ENCODE data around the gene RFX4. TPM values are rescaled to one million over a fixed set of nuclear protein-coding genes. Genes with fewer than 3 reads are reported as not detected.
"Not testable (repeated sequence)": the region's sequence is repeated elsewhere in the genome, so short reads cannot be mapped to it uniquely, and the experiment has no call there.

RFX4 gene
- polyA plus RNA-seq, 12 donors = 0.07 to 0.57 (median 0.25) TPM; not detected in 4

DNA sequence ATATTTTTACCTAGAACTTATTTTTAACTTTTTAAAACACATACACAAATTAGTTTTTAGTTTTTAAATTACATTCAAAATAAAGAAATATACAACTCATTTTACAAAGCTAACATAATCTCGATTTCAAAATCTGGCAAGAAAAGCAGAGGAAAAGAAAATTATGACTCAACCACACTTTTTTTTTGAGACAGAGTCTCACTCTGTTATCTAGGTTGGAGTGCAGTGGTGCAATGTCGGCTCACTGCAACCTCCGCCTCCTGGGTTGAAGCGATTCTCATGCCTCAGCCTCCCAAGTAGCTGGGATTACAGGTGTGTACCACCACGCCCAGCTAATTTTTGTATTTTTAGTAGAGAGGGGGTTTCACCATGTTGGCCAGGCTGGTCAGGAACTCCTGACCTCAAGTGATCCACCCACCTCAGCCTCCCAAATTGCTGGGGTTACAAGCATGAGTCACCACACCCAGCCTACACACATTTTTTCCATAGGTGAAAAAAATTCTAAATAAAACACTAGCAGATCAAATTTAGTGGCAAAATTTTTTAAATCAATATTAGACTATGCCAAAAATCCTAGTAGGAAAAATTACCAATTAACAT lies 143.9 kb downstream of the RFX4 start:
- DNase-seq = not testable (repeated sequence)

DNA sequence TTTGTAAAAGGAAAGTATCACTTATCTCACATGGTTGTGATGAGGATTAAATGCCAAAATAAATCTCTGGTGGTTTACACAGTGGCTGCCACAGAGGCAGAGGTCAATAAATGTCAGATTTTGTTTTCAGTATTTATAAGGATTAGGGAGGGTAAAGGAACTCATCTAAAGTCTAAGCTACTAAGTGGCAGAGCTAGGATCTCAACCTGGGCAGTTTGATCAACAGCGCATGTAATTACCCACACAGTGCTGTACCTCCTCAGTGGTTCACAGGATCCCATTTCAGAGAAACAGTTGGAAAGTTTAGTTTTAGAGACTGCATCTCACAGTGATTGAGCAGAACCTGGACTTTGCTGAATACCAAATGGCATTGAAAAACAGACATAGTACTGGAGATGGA lies 146.8 kb downstream of the RFX4 start:
- no peak for DNase-seq

- no peak for DNase-seq
These were observed 150.1 kb downstream of the RFX4 start for GRCh38 chr12:106732890-106733289.

- DNase-seq = peak; percentile 32
These were observed 150.9 kb downstream of the RFX4 start for GRCh38 chr12:106733660-106734059.

GRCh38 chr12:106736051-106736957 lies 153.5 kb downstream of the RFX4 start:
- DNase-seq = no peak

DNA sequence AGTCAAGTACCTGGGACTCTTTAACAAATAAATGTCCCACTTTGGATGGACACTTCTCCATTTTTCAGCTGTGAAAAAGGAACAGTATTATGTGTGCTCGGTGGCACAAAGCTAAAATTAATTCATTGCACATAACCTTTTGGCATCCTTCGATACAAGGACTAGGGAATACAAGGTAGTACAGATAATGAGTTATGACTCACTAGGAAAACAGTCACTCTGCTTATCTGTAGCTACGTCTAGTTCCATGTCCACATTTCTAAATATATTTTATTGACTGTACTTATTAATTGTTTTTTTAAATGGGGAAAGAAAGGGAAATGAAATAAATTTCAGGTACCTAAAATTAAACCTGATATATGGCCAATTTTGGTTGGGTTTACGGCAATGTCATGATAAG lies 156.5 kb downstream of the RFX4 start:
- DNase-seq = no peak

DNA sequence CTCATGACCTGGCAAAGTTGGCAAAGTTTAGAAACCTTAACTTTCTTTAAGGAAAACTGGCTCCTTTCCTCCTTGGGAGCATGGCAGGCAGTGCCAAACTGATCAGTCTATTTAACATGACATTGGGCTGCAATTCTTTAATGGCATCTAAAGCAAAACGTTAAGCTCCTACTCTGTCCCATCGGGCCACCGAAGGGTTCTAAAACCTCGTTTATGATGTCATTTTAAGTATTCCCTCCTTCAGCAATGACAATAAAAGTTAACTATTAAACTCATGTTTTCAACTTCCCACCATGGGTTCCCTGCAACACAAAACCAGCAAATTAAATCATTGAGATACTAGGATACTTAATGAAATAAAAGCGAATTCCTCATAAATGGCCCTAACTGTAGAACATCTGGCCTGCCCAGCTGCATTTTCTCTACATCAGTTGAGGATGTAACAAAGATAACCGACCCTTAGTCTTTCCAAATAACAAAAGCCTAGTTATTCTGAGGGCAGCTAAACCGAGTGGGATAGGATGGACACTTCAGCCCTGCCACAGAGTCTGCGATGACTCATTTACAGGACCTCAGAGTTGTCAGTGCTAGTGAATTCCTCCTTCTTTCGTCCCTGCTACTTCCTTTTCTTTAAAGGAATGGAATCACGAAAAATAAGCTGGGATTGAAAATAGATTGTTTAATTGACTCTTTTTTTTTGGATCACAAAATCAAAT lies 157.2 kb downstream of the RFX4 start:
- DNase-seq = no peak

DNA sequence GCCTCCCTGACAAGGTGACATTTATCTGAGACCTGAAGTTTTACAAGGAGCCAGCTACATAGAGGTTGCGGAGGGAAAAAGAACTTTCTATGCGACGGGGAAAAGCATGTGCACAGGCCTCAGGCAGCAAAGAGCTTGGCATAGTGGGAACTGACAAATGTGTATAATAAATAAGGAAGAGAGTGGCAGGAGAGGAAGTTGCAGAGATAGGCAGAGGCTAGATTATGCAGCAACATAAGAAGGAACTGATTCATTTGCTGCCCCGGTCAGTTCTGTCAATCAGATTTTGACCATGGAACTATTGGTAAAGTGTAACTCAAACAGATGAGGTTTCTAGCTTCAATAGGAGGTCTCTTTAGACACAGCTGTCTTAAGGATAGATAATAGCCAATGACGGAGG lies 158.0 kb downstream of the RFX4 start:
- DNase-seq = no peak

DNA sequence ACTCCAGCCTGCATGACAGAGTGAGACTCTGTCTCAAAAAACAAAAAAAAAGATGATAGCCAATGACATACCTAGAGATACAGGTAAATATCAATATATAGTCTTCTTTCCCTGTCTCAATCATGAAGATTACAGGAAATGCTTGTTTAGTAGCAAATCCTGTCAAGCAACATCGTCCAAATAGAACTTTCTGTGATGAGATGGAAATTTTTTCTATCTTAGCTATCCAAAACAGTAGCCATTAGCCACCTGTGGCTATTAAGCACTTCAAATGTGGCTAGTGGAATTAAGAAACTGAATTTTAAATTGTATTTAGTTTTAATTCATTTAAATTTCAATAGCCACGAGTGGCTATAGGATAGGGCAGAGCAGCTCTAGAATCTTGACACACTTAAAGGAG lies 158.4 kb downstream of the RFX4 start:
- DNase-seq = no peak

- no peak for DNase-seq
These were observed 160.6 kb downstream of the RFX4 start for GRCh38 chr12:106743270-106743988.

- no peak for DNase-seq
These were observed 161.8 kb downstream of the RFX4 start for GRCh38 chr12:106744600-106744999.

- no peak for DNase-seq
These were observed 162.5 kb downstream of the RFX4 start for GRCh38 chr12:106745181-106745745.

DNA sequence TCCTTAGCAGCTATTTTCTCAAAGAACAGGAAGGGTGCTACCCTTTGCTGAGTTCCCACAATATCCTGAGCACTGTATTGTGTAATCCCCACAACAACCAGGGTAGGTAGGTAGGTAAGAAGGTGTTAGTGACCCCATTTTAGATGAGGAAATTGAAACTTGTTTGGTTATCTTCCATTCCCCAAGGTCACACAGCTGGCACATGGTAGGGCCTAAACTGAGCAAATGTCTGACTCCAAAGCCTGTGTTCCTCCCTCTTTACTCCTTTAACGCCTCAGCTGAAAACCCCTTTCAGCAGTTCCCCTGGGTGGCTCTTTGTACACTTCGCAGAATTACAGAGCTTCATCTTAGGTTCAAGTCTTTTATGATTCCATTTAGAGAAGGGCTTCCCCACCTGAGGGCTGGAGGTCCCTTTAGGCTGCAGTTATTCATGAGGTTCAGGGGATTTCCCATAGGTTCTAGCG lies 165.2 kb downstream of the RFX4 start:
- DNase-seq = no peak

GRCh38 chr12:106750524-106750923 lies 167.7 kb downstream of the RFX4 start:
- DNase-seq = no peak

GRCh38 chr12:106753526-106753925 lies 170.7 kb downstream of the RFX4 start:
- DNase-seq = no peak

GRCh38 chr12:106754331-106754730 lies 171.5 kb downstream of the RFX4 start:
- DNase-seq = no peak

DNA sequence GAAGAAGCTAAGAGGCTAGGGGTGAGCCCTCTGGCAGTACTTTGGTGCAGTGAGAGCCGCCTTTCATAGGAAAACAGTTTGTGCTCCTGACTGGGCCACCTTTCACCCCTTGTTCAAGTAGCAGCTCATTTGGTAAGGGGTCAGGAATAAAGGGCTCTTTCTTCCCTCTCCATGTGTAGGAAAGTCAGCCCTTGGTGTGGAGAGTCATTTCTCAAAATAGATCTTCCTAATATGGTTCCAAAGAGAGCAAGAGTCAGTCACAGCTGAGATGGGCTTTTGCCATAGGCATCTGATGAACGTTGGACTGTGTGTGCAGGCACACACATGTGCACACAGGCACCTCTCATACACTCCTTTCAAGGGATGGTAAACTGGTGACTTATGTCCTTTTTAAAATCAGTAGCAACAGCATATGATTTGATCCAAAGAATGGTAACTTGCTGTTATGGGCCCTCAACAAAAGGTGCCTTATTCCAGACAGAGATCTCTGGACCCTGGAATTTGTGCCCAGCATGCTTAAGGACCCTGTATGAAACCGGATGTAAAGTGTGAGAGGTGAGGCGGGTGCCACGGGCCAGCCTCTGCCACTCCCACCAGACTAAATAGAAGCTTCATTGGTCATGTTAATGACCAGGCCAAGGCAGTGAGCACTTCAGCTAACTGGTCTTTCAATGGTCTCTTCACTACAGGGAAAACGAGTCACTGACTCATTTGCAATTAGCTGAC lies 175.0 kb downstream of the RFX4 start:
- DNase-seq = no peak

GRCh38 chr12:106758349-106759110 lies 175.7 kb downstream of the RFX4 start:
- DNase-seq = no peak

DNA sequence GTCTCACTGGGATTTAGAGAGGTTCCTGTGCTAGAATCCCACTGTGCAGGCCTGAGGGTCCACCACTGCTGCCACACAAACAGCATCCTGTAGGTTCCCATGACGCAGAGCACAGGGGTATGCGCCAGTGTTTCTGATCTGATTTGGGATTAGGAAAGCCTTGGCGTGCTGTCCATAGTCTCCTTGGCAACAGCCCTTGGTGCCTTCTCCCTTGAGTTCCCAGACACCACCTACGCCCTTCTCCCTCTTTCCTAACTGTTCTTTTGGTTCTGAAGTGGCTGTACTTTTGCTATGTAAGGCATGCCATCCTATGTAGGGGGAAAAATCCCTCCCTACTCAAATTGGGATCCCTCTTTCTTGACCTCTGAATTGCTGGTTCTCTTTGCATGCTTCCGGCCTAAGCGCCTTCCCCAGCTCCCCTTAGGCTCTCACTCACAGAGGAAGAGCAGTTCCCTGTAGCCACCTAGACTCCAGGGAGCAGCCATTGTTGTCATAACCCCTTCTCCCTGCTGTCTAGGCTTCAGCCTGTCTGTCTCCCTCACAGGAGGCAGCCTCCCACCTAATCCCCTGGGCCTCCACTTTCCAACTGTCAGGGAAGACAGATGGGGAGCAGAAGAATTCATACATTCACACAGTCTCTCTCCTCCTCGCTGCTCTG lies 176.9 kb downstream of the RFX4 start:
- no peak for DNase-seq

GRCh38 chr12:106760184-106760531 lies 177.4 kb downstream of the RFX4 start:
- no peak for DNase-seq

All from muscle of arm (tissue), 12 donors.